Gastroesophageal sphincter (tissue), 3 donors: Measurements from ENCODE around the gene WNT3.

Experiments used
- POLR2A ChIP-seq, 2 donors: fragments of 450-650 bp; IDR thresholded peaks; one replicate each; pipeline ENCODE4 v1.6.1; 2017; ENCODE audit warnings: antibody characterized with exemption in 2 of 2, mild to moderate bottlenecking in 2 of 2, moderate library complexity in 1 of 2
- TF ChIP-seq, protein P1 (sequence below), 4 experiments: fragments of 200-600 bp in 2 of 4; fragments of 450-650 bp in 2 of 4; sonication (generic) in 1 of 4; IDR thresholded peaks; one replicate each; pipeline ENCODE4 v1.5.1; 2017 to 2019; ENCODE audit warnings: antibody characterized with exemption in 4 of 4, mild to moderate bottlenecking in 2 of 4, moderate library complexity in 2 of 4

DNA sequence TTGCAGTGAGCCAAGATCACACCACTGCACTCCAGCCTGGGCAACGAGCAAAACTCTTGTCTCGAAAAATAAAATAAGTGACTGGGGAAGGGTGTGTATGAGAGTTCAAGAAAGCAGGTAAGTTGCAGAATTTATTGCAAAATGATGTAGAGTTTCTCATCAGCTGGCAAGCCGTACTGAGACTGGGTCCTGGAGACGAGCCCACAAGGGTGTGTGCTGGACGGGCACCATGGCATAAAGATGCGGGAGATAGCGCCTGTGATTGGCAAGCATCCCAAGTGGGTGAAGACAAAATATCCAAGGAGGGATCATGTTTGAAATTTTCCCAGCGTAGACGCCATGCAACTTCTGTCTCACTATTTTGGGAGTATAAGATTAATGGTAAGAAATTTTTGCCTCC is 59.4 kb downstream of the WNT3 start:
- TF ChIP-seq POLR2A (IDR thresholded peaks at IDR 0.05) = no peak
- TF ChIP-seq, protein P1, sequence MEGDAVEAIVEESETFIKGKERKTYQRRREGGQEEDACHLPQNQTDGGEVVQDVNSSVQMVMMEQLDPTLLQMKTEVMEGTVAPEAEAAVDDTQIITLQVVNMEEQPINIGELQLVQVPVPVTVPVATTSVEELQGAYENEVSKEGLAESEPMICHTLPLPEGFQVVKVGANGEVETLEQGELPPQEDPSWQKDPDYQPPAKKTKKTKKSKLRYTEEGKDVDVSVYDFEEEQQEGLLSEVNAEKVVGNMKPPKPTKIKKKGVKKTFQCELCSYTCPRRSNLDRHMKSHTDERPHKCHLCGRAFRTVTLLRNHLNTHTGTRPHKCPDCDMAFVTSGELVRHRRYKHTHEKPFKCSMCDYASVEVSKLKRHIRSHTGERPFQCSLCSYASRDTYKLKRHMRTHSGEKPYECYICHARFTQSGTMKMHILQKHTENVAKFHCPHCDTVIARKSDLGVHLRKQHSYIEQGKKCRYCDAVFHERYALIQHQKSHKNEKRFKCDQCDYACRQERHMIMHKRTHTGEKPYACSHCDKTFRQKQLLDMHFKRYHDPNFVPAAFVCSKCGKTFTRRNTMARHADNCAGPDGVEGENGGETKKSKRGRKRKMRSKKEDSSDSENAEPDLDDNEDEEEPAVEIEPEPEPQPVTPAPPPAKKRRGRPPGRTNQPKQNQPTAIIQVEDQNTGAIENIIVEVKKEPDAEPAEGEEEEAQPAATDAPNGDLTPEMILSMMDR (IDR thresholded peaks at IDR 0.05) = no peak
